Measurements from ENCODE around the gene COQ9.

COQ9 gene

DNA sequence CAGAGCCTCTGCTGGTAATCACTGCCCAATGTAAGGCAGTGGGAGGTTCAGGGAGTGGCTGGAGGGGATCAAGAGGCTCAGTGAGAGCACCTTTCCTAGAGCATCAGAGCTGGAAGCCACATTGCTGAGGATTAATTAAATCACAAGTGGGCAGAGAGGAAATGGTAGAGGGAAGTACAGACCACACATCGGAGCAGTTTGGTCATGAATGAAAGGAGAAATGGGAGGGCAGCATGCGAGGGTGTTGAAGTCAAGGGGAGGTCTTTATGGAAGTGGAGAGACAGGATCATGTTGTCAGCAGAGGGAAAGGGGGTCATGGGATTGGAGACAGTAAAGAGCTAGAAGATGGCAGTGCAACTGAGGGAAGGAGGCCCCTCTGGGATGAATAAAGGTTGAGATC is 40.4 kb upstream of the COQ9 start:
- H3K4me3 Mint-ChIP-seq = no peak overlapping the region
- H3K4me1 Mint-ChIP-seq = peaks cover 23% of the 10 kb centered on the region
- no peaks in the 10 kb centered on the region for H3K36me3 Mint-ChIP-seq (ENCODE audit: low read depth)
- no peaks in the 10 kb centered on the region for H3K9me3 Mint-ChIP-seq
- H3K27me3 Mint-ChIP-seq (ENCODE audit: low read depth) = peaks cover 8% of the 10 kb centered on the region
- TF ChIP-seq, protein P1, sequence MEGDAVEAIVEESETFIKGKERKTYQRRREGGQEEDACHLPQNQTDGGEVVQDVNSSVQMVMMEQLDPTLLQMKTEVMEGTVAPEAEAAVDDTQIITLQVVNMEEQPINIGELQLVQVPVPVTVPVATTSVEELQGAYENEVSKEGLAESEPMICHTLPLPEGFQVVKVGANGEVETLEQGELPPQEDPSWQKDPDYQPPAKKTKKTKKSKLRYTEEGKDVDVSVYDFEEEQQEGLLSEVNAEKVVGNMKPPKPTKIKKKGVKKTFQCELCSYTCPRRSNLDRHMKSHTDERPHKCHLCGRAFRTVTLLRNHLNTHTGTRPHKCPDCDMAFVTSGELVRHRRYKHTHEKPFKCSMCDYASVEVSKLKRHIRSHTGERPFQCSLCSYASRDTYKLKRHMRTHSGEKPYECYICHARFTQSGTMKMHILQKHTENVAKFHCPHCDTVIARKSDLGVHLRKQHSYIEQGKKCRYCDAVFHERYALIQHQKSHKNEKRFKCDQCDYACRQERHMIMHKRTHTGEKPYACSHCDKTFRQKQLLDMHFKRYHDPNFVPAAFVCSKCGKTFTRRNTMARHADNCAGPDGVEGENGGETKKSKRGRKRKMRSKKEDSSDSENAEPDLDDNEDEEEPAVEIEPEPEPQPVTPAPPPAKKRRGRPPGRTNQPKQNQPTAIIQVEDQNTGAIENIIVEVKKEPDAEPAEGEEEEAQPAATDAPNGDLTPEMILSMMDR (IDR thresholded peaks at IDR 0.05; ENCODE audit: unreplicated experiment in 3 of 3) = no peak
- H3K27ac Mint-ChIP-seq = no peak overlapping the region

DNA sequence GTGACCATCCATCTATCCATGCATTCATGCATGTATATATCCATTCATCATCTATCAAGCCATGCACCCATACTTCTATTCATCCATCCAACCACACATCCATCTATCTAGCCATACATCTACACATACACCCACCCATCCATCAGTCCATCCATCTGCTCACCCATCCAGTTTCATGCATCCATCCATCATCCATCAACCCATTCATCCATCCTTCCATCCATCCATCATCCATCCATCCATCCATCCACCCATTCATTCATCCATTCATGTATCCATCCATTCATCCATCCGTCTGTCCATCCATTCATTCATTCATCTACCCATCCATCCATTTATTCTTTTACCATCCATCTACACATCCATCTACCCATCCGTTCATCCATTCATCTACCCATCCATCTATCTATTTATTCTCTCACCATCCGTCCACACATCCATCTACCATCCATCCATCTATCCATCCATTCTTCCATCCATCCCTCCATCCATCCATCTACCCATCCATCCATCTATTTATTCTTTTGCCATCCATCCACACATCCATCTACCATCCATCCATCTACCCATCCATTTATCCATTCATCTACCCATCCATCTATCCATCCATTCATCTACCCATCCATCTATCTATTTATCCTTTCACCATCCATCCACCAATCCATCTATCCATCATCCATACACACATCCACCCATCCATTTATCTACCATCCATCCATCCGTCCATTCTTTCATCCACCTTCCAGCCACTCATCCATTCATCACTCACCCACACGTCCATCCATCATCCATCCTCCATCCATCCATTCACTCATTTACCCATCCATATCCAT is 39.5 kb upstream of the COQ9 start:
- Mint-ChIP-seq H3K9me3 (no peaks in the 10 kb centered on the region), H3K36me3 (ENCODE audit: low read depth) (no peaks in the 10 kb centered on the region), H3K4me1 (peaks cover 23% of the 10 kb centered on the region), H3K4me3 (no peak overlapping the region), H3K27me3 (ENCODE audit: low read depth) (peaks cover 8% of the 10 kb centered on the region), H3K27ac (no peak overlapping the region)
- TF ChIP-seq, protein P1 (IDR thresholded peaks at IDR 0.05; ENCODE audit: unreplicated experiment in 3 of 3) = no peak

DNA sequence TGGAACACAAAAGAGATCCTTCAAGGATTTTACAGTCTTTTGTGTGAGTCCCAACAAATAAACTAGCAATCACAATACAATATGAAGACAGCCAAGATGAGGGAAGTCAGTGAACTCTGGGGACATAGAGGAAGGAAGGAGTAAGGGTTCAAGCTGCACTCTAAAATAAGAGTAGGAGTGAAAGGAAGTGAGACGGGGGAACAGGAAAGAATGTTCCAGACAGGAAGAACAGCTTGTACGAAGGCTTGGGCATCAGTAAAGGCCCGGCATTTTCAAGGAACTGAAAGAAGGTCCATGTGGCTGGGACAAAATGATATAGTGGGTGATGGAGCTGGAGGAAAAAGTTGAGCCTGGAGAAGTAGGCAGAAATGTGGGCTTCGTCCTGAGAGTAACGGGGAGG is 38.2 kb upstream of the COQ9 start:
- Mint-ChIP-seq H3K36me3 (ENCODE audit: low read depth) (no peaks in the 10 kb centered on the region), H3K27me3 (ENCODE audit: low read depth) (peaks cover 4% of the 10 kb centered on the region), H3K4me3 (no peak overlapping the region), H3K9me3 (no peaks in the 10 kb centered on the region), H3K4me1 (peaks cover 26% of the 10 kb centered on the region), H3K27ac (peak overlapping the region in 2 of 3 experiments; percentile 8 to 45)
- TF ChIP-seq, protein P1 (IDR thresholded peaks at IDR 0.05; ENCODE audit: unreplicated experiment in 3 of 3) = no peak

DNA sequence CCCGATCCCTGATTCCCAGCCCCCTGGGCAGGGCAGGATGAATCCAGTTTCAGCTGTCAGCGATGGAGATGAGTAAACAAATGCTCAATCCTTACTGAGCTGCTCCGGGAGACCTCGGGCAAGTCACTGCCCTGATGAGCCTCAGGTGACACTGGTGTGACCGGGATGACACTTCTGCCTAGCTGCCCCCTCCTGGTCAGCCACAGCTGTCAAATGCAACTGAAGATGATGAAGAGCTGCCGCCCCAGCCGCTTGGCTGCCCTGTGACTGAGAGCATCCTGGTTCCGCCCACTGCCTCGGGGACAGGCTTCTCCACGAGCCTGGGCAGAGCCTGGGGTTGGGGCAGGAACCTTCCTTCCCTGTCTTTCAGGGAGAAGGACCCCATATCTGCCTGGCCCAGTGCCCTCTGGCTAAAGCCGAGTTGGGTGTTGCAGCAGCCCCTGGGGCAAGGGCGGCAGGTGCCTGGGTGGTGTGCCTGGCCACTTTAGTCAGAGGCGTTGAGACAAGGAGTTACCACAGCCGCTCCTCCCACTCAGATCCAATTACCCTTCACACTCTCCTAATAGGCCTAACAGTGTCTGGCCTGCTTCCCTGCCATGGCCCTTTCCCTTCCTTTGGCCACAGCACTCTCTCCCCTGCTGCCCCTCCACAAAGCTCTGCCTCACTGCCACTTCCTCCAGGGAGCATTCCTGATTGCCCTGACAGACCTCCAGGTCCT is 37.2 kb upstream of the COQ9 start:
- peak overlapping the region in 1 of 3 experiments; percentile 26 for H3K27ac Mint-ChIP-seq
- H3K9me3 Mint-ChIP-seq = no peaks in the 10 kb centered on the region
- H3K27me3 Mint-ChIP-seq (ENCODE audit: low read depth) = peaks cover 4% of the 10 kb centered on the region
- no peaks in the 10 kb centered on the region for H3K36me3 Mint-ChIP-seq (ENCODE audit: low read depth)
- H3K4me1 Mint-ChIP-seq = peaks cover 26% of the 10 kb centered on the region
- TF ChIP-seq, protein P1 (IDR thresholded peaks at IDR 0.05; ENCODE audit: unreplicated experiment in 3 of 3) = no peak
- no peak overlapping the region for H3K4me3 Mint-ChIP-seq

DNA sequence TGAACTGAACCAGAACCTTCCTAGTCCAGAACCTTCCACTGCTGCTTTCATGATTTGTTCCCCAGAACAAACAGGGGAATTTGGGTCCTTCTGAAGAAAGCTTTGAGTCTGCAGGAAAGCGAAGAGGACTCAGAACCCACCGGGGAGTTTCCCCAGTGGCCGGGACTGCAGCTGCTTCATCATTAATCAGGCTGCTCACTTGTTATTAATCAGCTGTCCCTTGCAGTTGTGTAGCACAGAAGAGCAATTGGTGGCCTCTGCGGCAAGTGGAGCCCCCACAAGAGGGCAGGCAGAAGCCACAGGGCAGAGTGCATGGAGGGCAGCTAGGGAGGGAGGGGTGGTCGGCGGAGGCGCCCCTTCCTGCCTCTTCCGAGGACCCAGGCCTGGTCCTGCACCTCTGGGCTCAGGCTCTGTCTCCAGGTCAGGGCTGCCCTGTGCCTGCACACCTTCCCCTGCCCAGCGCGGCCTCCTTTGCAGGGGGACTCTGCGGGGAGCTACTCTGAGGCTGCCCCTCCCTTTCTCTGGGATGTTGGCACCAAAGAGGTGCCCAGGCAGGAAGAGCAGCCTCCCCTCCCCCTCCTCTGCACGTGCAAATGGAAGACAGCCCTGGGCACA is 35.8 kb upstream of the COQ9 start:
- TF ChIP-seq, protein P1 (IDR thresholded peaks at IDR 0.05; ENCODE audit: unreplicated experiment in 3 of 3) = no peak
- no peaks in the 10 kb centered on the region for H3K9me3 Mint-ChIP-seq
- no peaks in the 10 kb centered on the region for H3K36me3 Mint-ChIP-seq (ENCODE audit: low read depth)
- peaks cover 30% of the 10 kb centered on the region for H3K4me1 Mint-ChIP-seq
- peak overlapping the region in 2 of 3 experiments; percentile 26 to 37 for H3K27ac Mint-ChIP-seq
- no peak overlapping the region for H3K4me3 Mint-ChIP-seq
- peaks cover 4% of the 10 kb centered on the region for H3K27me3 Mint-ChIP-seq (ENCODE audit: low read depth)
